ENCODE results near the gene MAGEA9. TPM values are rescaled to one million over a fixed set of nuclear protein-coding genes. Genes with fewer than 3 reads are reported as not detected.

Gene MAGEA9
- not detected in 2 replicates for total RNA-seq

GRCh38 chrX:149781727-149782126, at the start of gene MAGEA9:
Gene MAGEA9 (plus strand): TSS chrX:149781930. CDS start chrX:149786211, 4,281 bp downstream.

GRCh38 chrX:149773768-149774167, 8.0 kb upstream of the MAGEA9 start, which contains the start of gene HSFX1:
Gene HSFX1 (plus strand): TSS chrX:149774068. CDS start chrX:149774682, 614 bp downstream.

Other genes with a start within 250 kb of the MAGEA9 start
- 5.9 and 7.3 TPM in 2 replicates for gene EOLA1, start 240.9 kb upstream of the MAGEA9 start, total RNA-seq
- not detected in 2 replicates for gene HSFX3, start 232.0 kb upstream of the MAGEA9 start, total RNA-seq
- not detected in 2 replicates for gene MAGEA9B, start 194.5 kb upstream of the MAGEA9 start, total RNA-seq
- 0.13 and 0.40 TPM in 2 replicates for gene HSFX2, start 186.6 kb upstream of the MAGEA9 start, total RNA-seq
- gene TMEM185A, start 150.1 kb upstream of the MAGEA9 start, total RNA-seq: 10.3 and 21.6 TPM in 2 replicates
- not detected in 2 replicates for gene MAGEA11, start 69.9 kb upstream of the MAGEA9 start, total RNA-seq
- 0.26 and 0.88 TPM in 2 replicates for gene HSFX1, start 7.9 kb upstream of the MAGEA9 start, total RNA-seq
- gene MAGEA8, start 99.3 kb downstream of the MAGEA9 start, total RNA-seq: not detected in 2 replicates
- gene HSFX4, start 147.6 kb downstream of the MAGEA9 start, total RNA-seq: not detected in 2 replicates
- 20.1 and 34.6 TPM in 2 replicates for gene EOLA2, start 156.6 kb downstream of the MAGEA9 start, total RNA-seq